C4-2B (cell line): Measurements from ENCODE around the gene ENKD1.

Source experiments
- CTCF ChIP-seq: fragments of 450-650 bp; conservative IDR thresholded peaks from 2 replicates; pipeline ENCODE4 v1.5.1; 2017; ENCODE audit warnings: mild to moderate bottlenecking
- ZFX ChIP-seq: fragments of 450-650 bp; IDR thresholded peaks from 2 replicates; pipeline ENCODE4 v1.6.1; 2017

GRCh38 chr16:67664258-67664657 is 2.3 kb downstream of the ENKD1 start:
- TF ChIP-seq CTCF (no peak), ZFX (no peak)
